ENCODE results near the gene RAPGEFL1.
"Not testable (repeated sequence)": the region's sequence is repeated elsewhere in the genome, so short reads cannot be mapped to it uniquely, and the experiment has no call there.

The RAPGEFL1 gene

DNA sequence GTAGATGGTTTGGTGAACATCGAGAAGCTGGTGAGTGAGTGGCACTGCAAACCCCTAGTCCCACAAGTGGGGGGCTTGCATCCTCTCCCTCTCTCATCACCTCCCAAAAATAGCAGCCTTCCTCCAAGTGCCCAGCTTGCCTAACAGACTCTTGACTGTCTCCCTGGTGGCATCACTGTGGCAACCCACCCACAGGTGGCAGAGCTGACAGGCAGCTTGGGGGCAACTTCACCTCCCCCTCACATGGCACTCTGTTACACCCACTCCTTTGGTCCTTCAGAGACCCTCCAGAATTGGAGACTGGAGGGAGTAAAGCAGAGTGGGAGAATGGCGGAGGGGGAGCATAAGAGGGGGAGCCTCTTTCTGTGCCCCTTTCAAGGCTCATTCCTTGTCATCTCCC is 15.7 kb downstream of the RAPGEFL1 start:
- H3K27ac ChIP-seq (ENCODE audit: low read depth, low read length), result no peak overlapping the region
- H3K36me3 ChIP-seq (ENCODE audit: control insufficient read depth, low read length), result no peaks in the 10 kb centered on the region
- H3K9me3 ChIP-seq (ENCODE audit: control insufficient read depth, insufficient read depth, low read length), result 0 out of 2 replicates have a peak, but pooled peaks cover 3% of the 10 kb centered on the region
- no peaks in the 10 kb centered on the region for H3K27me3 ChIP-seq (ENCODE audit: control insufficient read depth, low read length)
- no peak overlapping the region for H3K4me2 ChIP-seq (ENCODE audit: low read length)
- TF ChIP-seq, protein P1, sequence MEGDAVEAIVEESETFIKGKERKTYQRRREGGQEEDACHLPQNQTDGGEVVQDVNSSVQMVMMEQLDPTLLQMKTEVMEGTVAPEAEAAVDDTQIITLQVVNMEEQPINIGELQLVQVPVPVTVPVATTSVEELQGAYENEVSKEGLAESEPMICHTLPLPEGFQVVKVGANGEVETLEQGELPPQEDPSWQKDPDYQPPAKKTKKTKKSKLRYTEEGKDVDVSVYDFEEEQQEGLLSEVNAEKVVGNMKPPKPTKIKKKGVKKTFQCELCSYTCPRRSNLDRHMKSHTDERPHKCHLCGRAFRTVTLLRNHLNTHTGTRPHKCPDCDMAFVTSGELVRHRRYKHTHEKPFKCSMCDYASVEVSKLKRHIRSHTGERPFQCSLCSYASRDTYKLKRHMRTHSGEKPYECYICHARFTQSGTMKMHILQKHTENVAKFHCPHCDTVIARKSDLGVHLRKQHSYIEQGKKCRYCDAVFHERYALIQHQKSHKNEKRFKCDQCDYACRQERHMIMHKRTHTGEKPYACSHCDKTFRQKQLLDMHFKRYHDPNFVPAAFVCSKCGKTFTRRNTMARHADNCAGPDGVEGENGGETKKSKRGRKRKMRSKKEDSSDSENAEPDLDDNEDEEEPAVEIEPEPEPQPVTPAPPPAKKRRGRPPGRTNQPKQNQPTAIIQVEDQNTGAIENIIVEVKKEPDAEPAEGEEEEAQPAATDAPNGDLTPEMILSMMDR (IDR thresholded peaks at IDR 0.05; ENCODE audit: low read depth, low read length, poor library complexity, severe bottlenecking), result no peak
- TF ChIP-seq EZH2phosphoT487 (IDR thresholded peaks at IDR 0.05; ENCODE audit: borderline replicate concordance, low read length), result no peak
- no peaks in the 10 kb centered on the region for H3K79me2 ChIP-seq (ENCODE audit: control insufficient read depth, low read length)
- H4K20me1 ChIP-seq (ENCODE audit: control insufficient read depth, insufficient read depth, low read depth, low read length), result no peaks in the 10 kb centered on the region
- H3K4me3 ChIP-seq (ENCODE audit: low read length), result no peak overlapping the region
- no peaks in the 10 kb centered on the region for H3F3A ChIP-seq (ENCODE audit: control insufficient read depth, insufficient read depth)
- H3K4me1 ChIP-seq (ENCODE audit: control insufficient read depth, low read length), result peaks cover 34% of the 10 kb centered on the region
- H3K9me2 ChIP-seq (replicated peaks; ENCODE audit: control insufficient read depth, low read length), result no peaks in the 10 kb centered on the region

DNA sequence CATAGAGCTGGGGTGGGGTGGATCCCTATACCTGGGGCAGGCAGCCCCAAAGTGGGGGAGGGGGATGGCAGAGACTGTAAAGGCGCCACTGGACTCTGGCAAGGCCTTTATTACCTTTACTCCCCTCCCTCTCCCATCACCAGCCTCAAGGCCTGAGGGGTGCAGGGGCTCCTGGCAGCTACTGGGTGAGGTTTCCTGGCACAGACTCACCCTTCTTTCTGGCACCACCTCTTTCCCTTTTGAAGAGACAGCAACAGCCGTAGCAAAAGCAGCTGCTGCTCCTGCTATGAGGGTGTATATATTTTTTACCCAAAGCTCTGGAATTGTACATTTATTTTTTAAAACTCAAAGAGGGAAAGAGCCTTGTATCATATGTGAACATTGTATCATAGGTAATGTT is 17.6 kb downstream of the RAPGEFL1 start:
- no peaks in the 10 kb centered on the region for H3K27me3 ChIP-seq (ENCODE audit: control insufficient read depth, low read length)
- H3K4me1 ChIP-seq (ENCODE audit: control insufficient read depth, low read length), result peaks cover 34% of the 10 kb centered on the region
- H4K20me1 ChIP-seq (ENCODE audit: control insufficient read depth, insufficient read depth, low read depth, low read length), result no peaks in the 10 kb centered on the region
- no peaks in the 10 kb centered on the region for H3K9me2 ChIP-seq (replicated peaks; ENCODE audit: control insufficient read depth, low read length)
- 0 out of 2 replicates have a peak, but pooled peaks cover 5% of the 10 kb centered on the region for H3K9me3 ChIP-seq (ENCODE audit: control insufficient read depth, insufficient read depth, low read length)
- no peak for TF ChIP-seq EZH2phosphoT487 (IDR thresholded peaks at IDR 0.05; ENCODE audit: borderline replicate concordance, low read length)
- TF ChIP-seq, protein P1 (IDR thresholded peaks at IDR 0.05; ENCODE audit: low read depth, low read length, poor library complexity, severe bottlenecking), result no peak
- no peak overlapping the region for H3K4me3 ChIP-seq (ENCODE audit: low read length)
- no peak overlapping the region for H3K27ac ChIP-seq (ENCODE audit: low read depth, low read length)
- H3F3A ChIP-seq (ENCODE audit: control insufficient read depth, insufficient read depth), result no peaks in the 10 kb centered on the region
- H3K36me3 ChIP-seq (ENCODE audit: control insufficient read depth, low read length), result no peaks in the 10 kb centered on the region
- H3K4me2 ChIP-seq (ENCODE audit: low read length), result no peak overlapping the region
- no peaks in the 10 kb centered on the region for H3K79me2 ChIP-seq (ENCODE audit: control insufficient read depth, low read length)

DNA sequence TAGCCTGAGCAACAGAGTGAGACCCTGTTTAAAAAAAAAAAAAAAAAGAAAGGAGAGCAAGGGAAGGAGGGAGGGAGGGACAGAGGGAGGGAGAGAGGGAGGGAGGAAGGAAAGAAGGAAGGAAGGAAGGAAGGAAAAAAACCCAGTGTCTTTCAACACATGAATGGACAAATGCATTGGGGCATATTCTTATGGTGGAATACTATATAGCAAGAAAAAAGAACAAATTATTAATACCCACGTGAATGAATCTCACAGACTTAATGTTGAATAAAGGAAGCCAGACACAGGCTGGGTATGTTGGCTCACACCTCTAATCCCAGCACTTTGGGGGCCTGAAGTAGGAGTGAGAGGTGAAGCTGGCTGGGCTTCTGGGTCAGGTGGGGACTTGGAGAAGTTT is 20.3 kb downstream of the RAPGEFL1 start:
- Histone ChIP-seq H3K4me3 (ENCODE audit: low read length) (no peak overlapping the region), H3K27me3 (ENCODE audit: control insufficient read depth, low read length) (no peaks in the 10 kb centered on the region), H3F3A (ENCODE audit: control insufficient read depth, insufficient read depth) (0 out of 2 replicates have a peak, but pooled peaks cover 2% of the 10 kb centered on the region), H3K36me3 (ENCODE audit: control insufficient read depth, low read length) (no peaks in the 10 kb centered on the region), H3K9me2 (replicated peaks; ENCODE audit: control insufficient read depth, low read length) (no peaks in the 10 kb centered on the region), H3K79me2 (ENCODE audit: control insufficient read depth, low read length) (no peaks in the 10 kb centered on the region), H3K9me3 (ENCODE audit: control insufficient read depth, insufficient read depth, low read length) (0 out of 2 replicates have a peak, but pooled peaks cover 5% of the 10 kb centered on the region), H3K4me1 (ENCODE audit: control insufficient read depth, low read length) (peaks cover 17% of the 10 kb centered on the region), H3K4me2 (ENCODE audit: low read length) (no peak overlapping the region), H3K27ac (ENCODE audit: low read depth, low read length) (no peak overlapping the region), H4K20me1 (ENCODE audit: control insufficient read depth, insufficient read depth, low read depth, low read length) (no peaks in the 10 kb centered on the region)
- TF ChIP-seq, protein P1 (IDR thresholded peaks at IDR 0.05; ENCODE audit: low read depth, low read length, poor library complexity, severe bottlenecking), result no peak
- no peak for TF ChIP-seq EZH2phosphoT487 (IDR thresholded peaks at IDR 0.05; ENCODE audit: borderline replicate concordance, low read length)

DNA sequence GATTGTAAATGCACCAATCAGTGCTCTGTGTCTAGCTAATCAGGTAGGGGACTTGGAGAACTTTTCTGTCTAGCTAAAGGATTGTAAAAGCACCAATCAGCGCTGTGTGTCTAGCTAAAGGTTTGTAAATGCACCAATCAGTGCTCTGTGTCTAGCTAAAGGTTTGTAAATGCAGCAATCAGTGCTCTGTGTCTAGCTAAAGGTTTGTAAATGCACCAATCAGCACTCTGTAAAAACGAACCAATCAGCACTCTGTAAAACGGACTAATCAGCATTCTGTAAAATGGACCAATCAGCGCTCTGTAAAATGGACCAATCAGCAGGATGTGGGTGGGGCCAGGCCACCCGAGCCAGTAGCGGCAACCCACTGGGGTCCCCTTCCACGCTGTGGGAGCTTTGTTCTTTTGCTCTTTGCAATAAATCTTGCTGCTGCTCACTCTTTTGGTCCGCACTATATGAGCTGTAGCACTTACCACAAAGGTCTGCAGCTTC is 20.7 kb downstream of the RAPGEFL1 start:
- not testable (repeated sequence) for H3K27ac ChIP-seq (ENCODE audit: low read depth, low read length); H3K4me2 ChIP-seq (ENCODE audit: low read length); H3K27me3 ChIP-seq (ENCODE audit: control insufficient read depth, low read length); H3K9me3 ChIP-seq (ENCODE audit: control insufficient read depth, insufficient read depth, low read length); H3K9me2 ChIP-seq (replicated peaks; ENCODE audit: control insufficient read depth, low read length); H3K36me3 ChIP-seq (ENCODE audit: control insufficient read depth, low read length); H3F3A ChIP-seq (ENCODE audit: control insufficient read depth, insufficient read depth); H3K79me2 ChIP-seq (ENCODE audit: control insufficient read depth, low read length); H3K4me3 ChIP-seq (ENCODE audit: low read length); H4K20me1 ChIP-seq (ENCODE audit: control insufficient read depth, insufficient read depth, low read depth, low read length)
- H3K4me1 ChIP-seq (ENCODE audit: control insufficient read depth, low read length), result peaks cover 17% of the 10 kb centered on the region
